B cell (primary cell): ENCODE measurements around the gene SUSD2. TPM values are rescaled to one million over a fixed set of nuclear protein-coding genes. Genes with fewer than 3 reads are reported as not detected.

Source experiments
- ATAC-seq: fragments of 200-7000 bp; cut with Tn5 transposase; one replicate; pipeline ENCODE4 v1.10.0; 2021; ENCODE audit warnings: low read depth, mild to moderate bottlenecking, moderate number of reproducible peaks, moderate library complexity
- CTCF ChIA-PET: fragments of 350-600 bp; sonication (Branson Sonifier 250); formaldehyde crosslinking; loops from one replicate; lab custom pipeline; 2021; ENCODE audit warnings: antibody characterized with exemption, inconsistent platforms; lab: Charles Lee
- POLR2A ChIA-PET: fragments of 350-600 bp; sonication (Branson Sonifier 250); formaldehyde crosslinking; loops from one replicate; lab custom pipeline; 2021; ENCODE audit warnings: antibody characterized with exemption; lab: Charles Lee
- DNase-seq: peaks from one replicate; pipeline ENCODE4 v3.0.0; 2013
- H2AFZ ChIP-seq: 2 replicates; pipeline ENCODE4 v1.6.1; 2012; ENCODE audit warnings: mild to moderate bottlenecking, low read depth, low read length; ENCODE audit not compliant: insufficient read depth, poor library complexity, severe bottlenecking
- H3K27ac ChIP-seq, 2 donors: 1 replicate in 1 of 2; 2 replicates in 1 of 2; pipeline ENCODE4 v1.5.1; 2012 to 2013; ENCODE audit warnings: low read length in 2 of 2, mild to moderate bottlenecking in 2 of 2, moderate library complexity in 1 of 2
- H3K27me3 ChIP-seq, 4 experiments: fragments of 200-600 bp in 1 of 4; sonication (generic) in 1 of 4; replicated peaks in 1 of 4; 1 replicate in 2 of 4; 2 replicates in 2 of 4; pipeline versions ENCODE4 v1.6.1 to v1.7.0; 2013 to 2016; ENCODE audit warnings: low read length in 3 of 4, mild to moderate bottlenecking in 2 of 4, mixed read lengths in 1 of 4, moderate library complexity in 1 of 4; ENCODE audit not compliant: insufficient read depth in 4 of 4, control insufficient read depth in 3 of 4; ENCODE audit errors: control extremely low read depth in 1 of 4
- H3K36me3 ChIP-seq, 2 experiments: replicated peaks in 1 of 2; 1 replicate in 1 of 2; 2 replicates in 1 of 2; pipeline versions ENCODE4 v1.6.1 to v1.7.1; 2013; ENCODE audit warnings: low read length in 1 of 2; ENCODE audit not compliant: insufficient read depth in 2 of 2, control insufficient read depth in 1 of 2; ENCODE audit errors: control extremely low read depth in 1 of 2, extremely low read depth in 1 of 2
- H3K4me1 ChIP-seq, 2 donors: fragments of 200-600 bp in 1 of 2; sonication (generic) in 1 of 2; 1 replicate in 1 of 2; 2 replicates in 1 of 2; pipeline versions ENCODE4 v1.5.1 to v1.6.1; 2013 to 2017; ENCODE audit warnings: low read length in 2 of 2; ENCODE audit not compliant: control insufficient read depth in 2 of 2, insufficient read depth in 2 of 2
- H3K4me2 ChIP-seq: replicated peaks from 2 replicates; pipeline ENCODE3; 2012; ENCODE audit warnings: mild to moderate bottlenecking, low read depth, low read length; ENCODE audit not compliant: poor library complexity, severe bottlenecking
- H3K4me3 ChIP-seq, 5 experiments: fragments of 200-600 bp in 1 of 5; sonication (generic) in 1 of 5; 1 replicate in 3 of 5; 2 replicates in 2 of 5; pipeline versions ENCODE4 v1.5.1 to v1.7.0; 2011 to 2016; ENCODE audit warnings: low read length in 4 of 5, mild to moderate bottlenecking in 4 of 5, low read depth in 2 of 5, control low read depth in 1 of 5, moderate library complexity in 1 of 5; ENCODE audit not compliant: insufficient read depth in 1 of 5; ENCODE audit errors: control extremely low read depth in 1 of 5, extremely low read depth in 1 of 5
- H3K79me2 ChIP-seq: fragments of 200-600 bp; sonication (generic); one replicate; pipeline ENCODE4 v1.6.0; 2016; ENCODE audit warnings: low read length; ENCODE audit not compliant: control insufficient read depth, insufficient read depth
- H3K9ac ChIP-seq: fragments of 200-600 bp; sonication (generic); 2 replicates; pipeline ENCODE4 v1.6.1; 2017; ENCODE audit warnings: mild to moderate bottlenecking, low read length, moderate library complexity
- H3K9me3 ChIP-seq, 3 donors: one replicate each; pipeline versions ENCODE4 v1.6.1 to v1.7.1; 2013; ENCODE audit warnings: low read length in 2 of 3; ENCODE audit not compliant: control insufficient read depth in 2 of 3, insufficient read depth in 1 of 3; ENCODE audit errors: control extremely low read depth in 1 of 3
- H4K20me1 ChIP-seq: 2 replicates; pipeline ENCODE4 v1.6.0; 2012; ENCODE audit warnings: mild to moderate bottlenecking, low read length; ENCODE audit not compliant: insufficient read depth, control insufficient read depth, poor library complexity, severe bottlenecking
- H3K27ac Mint-ChIP-seq: one replicate; pipeline ENCODE4 v1.8.0; 2021; ENCODE audit warnings: mixed read lengths
- H3K27me3 Mint-ChIP-seq: one replicate; pipeline ENCODE4 v1.8.0; 2021; ENCODE audit warnings: mixed read lengths
- H3K4me1 Mint-ChIP-seq: one replicate; pipeline ENCODE4 v1.8.0; 2021; ENCODE audit warnings: mixed read lengths
- H3K4me3 Mint-ChIP-seq: one replicate; pipeline ENCODE4 v1.8.0; 2021; ENCODE audit warnings: mixed read lengths
- H3K9me3 Mint-ChIP-seq: one replicate; pipeline ENCODE4 v1.8.0; 2022; ENCODE audit warnings: mixed read lengths; ENCODE audit not compliant: insufficient read depth
- CTCF ChIP-seq: fragments of 200-600 bp; IDR thresholded peaks from one replicate; pipeline ENCODE4 v1.8.0; 2022; ENCODE audit warnings: antibody characterized with exemption, mild to moderate bottlenecking
- EZH2 ChIP-seq: IDR thresholded peaks from 2 replicates; pipeline ENCODE4 v1.6.1; 2012; ENCODE audit warnings: borderline replicate concordance, low read depth, mild to moderate bottlenecking, moderate library complexity, low read length; ENCODE audit not compliant: insufficient read depth, poor library complexity, severe bottlenecking
- WGBS: methylation state at CpG from one replicate; pipeline ENCODE4 v1.1.5; 2013; ENCODE audit warnings: missing lambda C conversion rate; ENCODE audit not compliant: insufficient coverage; 5-methylcytosine and 5-hydroxymethylcytosine counted together
- intact Hi-C: fragments of 100-400 bp; cut with micrococcal nuclease; formaldehyde crosslinking; loops from one replicate; pipeline ENCODE4 v1.10.0; 2022
- polyA plus RNA-seq: library from polyadenylated mRNA; depleted of rRNA; stranded (reverse); fragments of >200 nt; gene quantifications from 2 replicates; pipeline ENCODE4 v1.2.3, GENCODE V29; 2012
- total RNA-seq, 2 donors: library from RNA; stranded (reverse); fragments of 120-200 nt in 1 of 2; gene quantifications; 1 replicate in 1 of 2; 2 replicates in 1 of 2; pipeline versions ENCODE4 v1.2.3 to v1.2.4, GENCODE V29; 2013 to 2022

Gene SUSD2
- total and polyA plus RNA-seq, 2 donors (not counting 1 experiment from before 2014, with no cell fraction given), result 0.30 to 0.48 TPM

DNA sequence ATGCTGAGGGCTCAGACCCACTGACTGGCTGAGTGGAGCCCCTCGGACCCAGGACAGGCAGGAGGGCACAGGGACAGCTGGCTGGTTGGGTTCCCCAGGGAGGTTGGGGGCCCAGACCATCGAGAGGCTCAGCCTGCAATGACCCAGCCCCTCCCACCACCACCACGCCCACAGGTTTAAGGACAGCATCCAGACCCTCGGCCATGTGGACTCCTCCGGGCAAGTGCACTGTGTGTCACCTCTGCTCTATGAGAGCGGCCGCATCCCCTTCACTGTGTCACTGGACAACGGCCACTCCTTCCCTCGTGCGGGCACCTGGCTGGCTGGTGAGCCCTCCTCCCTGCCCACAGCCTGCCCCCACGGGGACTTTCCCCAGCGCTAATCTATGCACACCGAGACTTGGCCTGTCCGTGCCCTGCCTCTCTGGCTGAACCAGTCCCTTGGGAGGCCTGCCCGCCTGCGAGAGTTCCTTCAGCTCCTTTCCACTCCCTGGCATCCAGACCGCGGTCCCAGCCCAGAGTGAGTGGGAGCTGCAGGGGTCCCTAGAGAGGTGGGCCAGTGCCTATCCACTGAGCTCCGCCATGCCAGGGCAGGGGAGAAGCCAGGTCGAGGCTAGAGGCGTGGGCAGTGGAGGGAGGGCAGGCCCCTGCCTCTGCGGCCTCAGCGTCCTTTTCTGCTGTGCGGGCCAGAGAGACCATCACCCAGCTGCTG, 2.2 kb downstream of the SUSD2 start:
- WGBS, result 74% methylated on average over 15 of the region's 24 CpGs
- Mint-ChIP-seq H3K27ac (no peak overlapping the region), H3K4me1 (peaks cover 6% of the 10 kb centered on the region), H3K4me3 (peak overlapping the region; percentile 23), H3K27me3 (no peaks in the 10 kb centered on the region), H3K9me3 (no peaks in the 10 kb centered on the region)
- no peak overlapping the region for H3K27ac ChIP-seq
- intact Hi-C loops, result loop anchor here (10.0 kb wide), 1 partner anchor 61 kb away; the partner anchor contains the start of gene GGT5
- TF ChIP-seq EZH2 (no peak), CTCF (no peak)
- no peaks in the 10 kb centered on the region for H3K36me3 ChIP-seq
- peak; percentile 70 for ATAC-seq
- ChIA-PET POLR2A (no interaction called here), CTCF (no interaction called here)
- DNase-seq, result no peak
- no peaks in the 10 kb centered on the region for H3K27me3 ChIP-seq
- H3K4me3 ChIP-seq, result no peak overlapping the region
- H4K20me1 ChIP-seq, result no peaks in the 10 kb centered on the region
- peaks cover 4 to 7% of the 10 kb centered on the region in 2 donors for H3K4me1 ChIP-seq
- peak overlapping the region; percentile 22 for H3K4me2 ChIP-seq
- no peak overlapping the region for H3K9ac ChIP-seq
- no peaks in the 10 kb centered on the region for H3K79me2 ChIP-seq
- no peaks in the 10 kb centered on the region for H3K9me3 ChIP-seq
- no peak overlapping the region for H2AFZ ChIP-seq

DNA sequence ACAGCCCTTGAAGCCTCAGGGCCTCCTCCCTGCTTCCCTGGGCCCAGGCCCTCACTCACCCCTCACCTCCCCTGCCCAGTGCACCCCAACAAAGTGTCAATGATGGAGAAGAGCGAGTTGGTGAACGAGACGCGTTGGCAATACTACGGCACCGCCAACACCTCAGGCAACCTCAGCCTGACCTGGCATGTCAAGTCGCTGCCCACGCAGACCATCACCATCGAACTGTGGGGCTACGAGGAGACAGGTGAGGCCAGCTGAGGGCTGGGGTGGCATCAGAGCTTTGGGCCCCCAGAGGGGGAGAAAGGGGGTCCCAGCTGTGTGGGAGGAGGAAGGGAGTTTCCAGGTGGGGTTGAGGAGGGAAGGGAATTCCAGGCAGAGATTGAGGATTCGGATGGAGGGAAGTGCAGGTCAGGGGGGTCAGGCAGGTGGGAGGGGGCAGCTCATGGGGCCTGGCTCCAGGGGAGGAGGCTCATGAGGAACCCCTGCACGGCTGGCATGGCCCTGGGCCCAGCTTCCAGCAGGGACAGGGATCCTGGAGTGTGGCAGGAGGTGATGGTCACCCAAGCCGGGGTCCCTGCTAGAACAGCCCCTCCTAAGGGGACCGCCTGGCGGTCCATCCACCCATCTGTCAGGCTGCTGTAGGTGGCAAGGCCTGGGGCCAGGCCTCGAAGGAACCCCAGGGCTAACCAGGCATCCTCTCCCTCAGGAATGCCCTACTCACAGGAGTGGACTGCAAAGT, 2.9 kb downstream of the SUSD2 start:
- no peak overlapping the region for H3K4me2 ChIP-seq
- H4K20me1 ChIP-seq, result no peaks in the 10 kb centered on the region
- H3K36me3 ChIP-seq, result no peaks in the 10 kb centered on the region
- Mint-ChIP-seq H3K9me3 (no peaks in the 10 kb centered on the region), H3K4me1 (peaks cover 6% of the 10 kb centered on the region), H3K27me3 (no peaks in the 10 kb centered on the region), H3K4me3 (no peak overlapping the region), H3K27ac (no peak overlapping the region)
- 96% methylated on average over 16 of the region's 16 CpGs for WGBS
- H3K9ac ChIP-seq, result no peak overlapping the region
- H2AFZ ChIP-seq, result no peak overlapping the region
- H3K4me1 ChIP-seq, result peaks cover 4 to 10% of the 10 kb centered on the region in 2 donors
- ChIA-PET CTCF (interaction anchor here (1.1 kb wide), 1 partner anchor 28 kb away, joined by 3 read pairs; no protein-coding TSS in a partner anchor), POLR2A (no interaction called here)
- TF ChIP-seq CTCF (no peak), EZH2 (no peak)
- H3K27ac ChIP-seq, result no peak overlapping the region
- no peaks in the 10 kb centered on the region for H3K79me2 ChIP-seq
- no peaks in the 10 kb centered on the region for H3K9me3 ChIP-seq
- H3K27me3 ChIP-seq, result no peaks in the 10 kb centered on the region
- intact Hi-C loops, result loop anchor here (10.0 kb wide), 1 partner anchor 61 kb away; the partner anchor contains the start of gene GGT5
- H3K4me3 ChIP-seq, result no peak overlapping the region
- ATAC-seq (no peak), DNase-seq (no peak)
